OCI-LY7 (cell line): ENCODE measurements around the gene MLYCD.

Experiments used
- CTCF ChIP-seq: fragments of 200-600 bp; sonication (generic); conservative IDR thresholded peaks from 2 replicates; pipeline ENCODE4 v1.5.1; 2014; ENCODE audit warnings: mild to moderate bottlenecking, antibody characterized with exemption, low read length, moderate library complexity, mixed read lengths
- EZH2phosphoT487 ChIP-seq: fragments of 200-600 bp; sonication (generic); IDR thresholded peaks from 2 replicates; pipeline ENCODE4 v1.6.1; 2018; ENCODE audit warnings: low read depth, borderline replicate concordance, mild to moderate bottlenecking, mixed run types, antibody characterized with exemption, low read length, moderate library complexity, mixed read lengths

- TF ChIP-seq CTCF = no peak
- TF ChIP-seq EZH2phosphoT487 = no peak
Observed at GRCh38 chr16:83958846-83959565, 60.1 kb downstream of the MLYCD start.
